ENCODE measurements around the gene AFAP1L1.
"Not testable (repeated sequence)": the region's sequence is repeated elsewhere in the genome, so short reads cannot be mapped to it uniquely, and the experiment has no call there.

Gene AFAP1L1

DNA sequence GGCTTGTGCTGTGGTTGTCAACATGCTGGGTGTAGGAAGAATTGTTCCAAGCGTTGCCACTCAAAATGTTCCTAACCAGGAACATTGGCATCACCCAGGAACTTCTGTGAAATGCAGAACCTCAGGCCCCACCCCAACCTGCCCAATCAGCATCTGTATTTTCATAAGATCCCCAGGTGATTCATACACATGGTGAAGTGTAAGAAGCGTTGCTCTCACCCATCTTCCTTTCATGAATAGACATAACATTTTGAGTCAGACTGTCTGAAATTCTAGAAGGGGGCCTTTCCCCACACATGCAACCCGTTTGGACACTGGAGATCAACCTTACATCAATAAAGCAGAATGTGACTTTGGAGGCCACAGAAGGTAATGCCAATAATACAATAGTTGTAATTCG, 9.3 kb upstream of the AFAP1L1 start:
- no peak for DNase-seq

DNA sequence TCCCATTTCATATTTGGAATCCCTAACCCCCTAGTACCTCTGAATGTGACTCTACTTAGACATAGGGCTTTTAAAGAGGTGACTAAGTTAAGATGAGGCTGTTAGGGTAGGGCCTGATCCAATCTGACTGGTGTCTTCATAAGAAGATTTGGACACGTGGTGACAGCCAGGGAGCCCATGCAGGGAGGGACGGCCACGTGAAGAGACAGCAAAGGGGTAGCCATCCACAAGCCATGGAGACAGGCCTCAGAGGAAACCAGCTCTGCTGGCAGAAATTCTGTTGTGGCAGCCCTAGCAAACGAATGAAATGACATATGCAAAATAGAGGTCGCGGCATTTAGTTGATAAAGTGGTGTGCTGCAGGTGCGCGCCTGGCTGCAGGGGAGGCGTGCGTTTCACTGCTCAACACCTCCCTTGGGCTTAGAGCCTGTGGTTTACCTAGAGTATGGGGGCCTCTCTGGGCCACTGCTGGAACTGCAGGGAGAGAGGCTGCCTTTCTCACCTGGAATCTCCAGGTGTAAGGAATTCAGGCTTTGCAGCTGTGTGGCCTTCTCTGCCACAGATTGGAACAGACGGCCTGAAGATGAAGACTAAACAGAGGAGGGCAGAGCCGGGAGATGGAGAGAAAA, 7.1 kb upstream of the AFAP1L1 start:
- peak; percentile 52 for DNase-seq

DNA sequence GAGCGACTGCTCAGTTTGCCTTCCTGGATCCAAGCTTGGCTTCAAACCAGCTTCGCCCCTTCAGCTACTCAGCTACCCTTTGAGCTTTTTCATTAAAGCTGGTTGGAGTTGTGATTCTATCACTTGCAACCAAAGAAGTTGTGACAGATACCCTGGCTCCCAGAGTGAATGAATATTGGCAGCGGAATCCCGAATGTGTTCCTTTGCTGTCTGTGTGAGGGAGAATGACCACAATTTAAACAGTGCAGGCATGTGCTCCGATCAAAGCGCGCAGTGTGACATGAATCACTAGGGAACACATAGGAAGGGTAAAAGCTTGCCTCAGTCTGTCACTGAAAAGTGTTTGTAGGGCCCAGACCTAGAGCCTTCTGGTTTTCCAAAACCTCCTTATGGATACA, 6.6 kb upstream of the AFAP1L1 start:
- DNase-seq = no peak

DNA sequence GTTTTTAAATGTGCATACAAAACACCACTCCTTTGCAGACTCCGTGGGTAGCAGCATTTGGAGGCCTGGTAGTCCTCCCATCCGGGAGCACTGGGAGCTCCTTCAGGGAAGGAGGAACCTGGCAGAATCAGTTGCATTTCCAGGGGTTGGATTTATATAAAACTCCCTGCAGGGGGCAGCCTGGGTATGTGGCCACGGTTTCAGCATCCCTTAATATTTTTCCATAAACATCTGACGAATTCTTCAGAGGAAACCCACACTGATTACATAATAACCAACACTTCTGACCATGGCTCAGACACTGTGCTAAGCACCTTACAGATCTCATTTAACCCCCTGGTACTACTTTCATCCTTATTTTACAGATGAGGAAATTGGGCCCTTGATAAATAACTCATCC, 6.1 kb upstream of the AFAP1L1 start:
- DNase-seq = no peak

DNA sequence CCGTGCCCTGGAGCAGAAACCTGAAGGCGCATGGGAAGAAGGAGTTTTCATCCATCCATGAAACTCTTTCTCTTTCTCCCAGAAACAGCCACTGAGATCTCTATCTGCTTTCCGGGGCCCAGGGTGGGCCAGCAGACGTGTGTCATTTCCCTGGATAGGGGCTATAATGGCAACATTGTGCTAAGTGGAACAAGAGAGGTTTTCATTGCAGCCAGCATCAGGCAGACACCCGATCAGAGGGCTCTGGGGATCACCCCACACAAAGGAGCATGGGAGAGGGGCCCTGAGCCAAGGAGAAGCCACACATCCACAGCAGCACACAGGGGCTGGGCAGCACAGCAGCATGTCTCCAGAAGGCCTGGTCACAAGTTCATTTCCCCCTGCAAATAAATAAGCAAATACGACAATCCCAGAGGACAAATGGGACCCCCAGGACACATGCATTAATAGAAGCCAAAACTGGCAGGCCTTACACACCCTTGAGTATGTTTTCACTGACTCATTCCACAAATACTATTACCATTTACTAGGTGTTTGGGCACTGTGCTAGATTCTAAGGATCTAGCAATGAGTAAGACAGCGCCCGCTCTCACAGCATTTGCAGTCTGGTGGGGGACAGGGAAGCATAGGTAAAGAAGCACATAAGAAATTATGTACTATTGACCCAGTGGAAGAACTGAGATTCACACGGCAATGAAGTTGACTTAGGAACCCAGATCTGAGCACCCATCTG, 4.3 kb upstream of the AFAP1L1 start:
- no peak for DNase-seq

DNA sequence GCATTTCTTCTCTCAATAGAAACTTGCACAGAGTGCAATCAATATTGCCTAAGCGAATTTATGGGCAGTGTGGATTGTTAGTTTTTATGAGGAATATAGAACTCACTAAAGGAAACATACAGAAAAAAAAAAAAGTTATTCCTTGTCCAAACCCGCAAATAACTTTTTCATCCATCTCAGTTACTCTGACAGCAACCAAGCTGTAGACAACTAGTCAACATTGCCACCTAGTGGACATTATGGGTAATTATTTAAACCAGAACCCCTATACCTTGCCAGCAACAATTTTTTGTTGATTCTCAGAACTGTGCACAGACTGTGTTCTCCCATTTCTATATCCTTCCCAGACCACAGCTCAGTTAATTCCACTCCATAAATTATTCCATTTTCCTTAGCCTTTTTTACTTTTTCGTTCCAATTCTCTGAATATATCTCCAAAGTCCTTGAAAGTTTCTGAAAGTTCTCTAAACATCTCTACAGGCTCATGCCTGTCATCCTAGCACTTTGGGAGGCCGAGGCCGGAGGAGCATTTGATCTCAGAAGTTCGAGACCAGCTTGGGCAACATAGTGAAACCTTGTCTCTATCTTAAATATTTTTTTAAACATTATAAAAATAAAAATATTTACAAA, 2.6 kb upstream of the AFAP1L1 start:
- DNase-seq = no peak

DNA sequence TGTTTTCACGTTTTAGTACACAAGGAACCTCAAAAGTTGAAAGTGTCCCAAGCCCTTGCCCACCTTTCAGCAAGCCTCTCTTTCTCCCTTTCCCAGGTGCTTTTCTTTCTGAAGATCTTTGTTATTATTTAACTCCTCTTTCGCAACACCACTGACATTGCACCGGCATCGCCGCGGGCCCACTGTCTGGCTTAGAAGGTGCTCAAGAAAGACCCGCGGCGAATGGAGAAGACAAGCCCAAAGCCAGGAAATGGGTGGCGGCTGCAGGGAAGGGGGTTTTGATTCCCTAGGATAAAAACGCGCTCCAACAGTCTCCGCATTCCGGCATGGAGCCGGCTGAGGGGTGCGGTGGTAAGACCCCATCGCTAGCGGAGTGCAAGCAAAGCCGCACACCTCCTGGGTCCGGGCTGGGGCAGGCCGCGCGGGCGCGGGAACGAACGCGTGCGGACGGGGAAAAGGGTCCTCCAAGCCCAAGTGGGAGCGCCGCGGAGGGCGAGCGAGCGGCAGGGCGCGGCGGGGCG, 404 bp upstream of the AFAP1L1 start:
- DNase-seq = no peak

DNA sequence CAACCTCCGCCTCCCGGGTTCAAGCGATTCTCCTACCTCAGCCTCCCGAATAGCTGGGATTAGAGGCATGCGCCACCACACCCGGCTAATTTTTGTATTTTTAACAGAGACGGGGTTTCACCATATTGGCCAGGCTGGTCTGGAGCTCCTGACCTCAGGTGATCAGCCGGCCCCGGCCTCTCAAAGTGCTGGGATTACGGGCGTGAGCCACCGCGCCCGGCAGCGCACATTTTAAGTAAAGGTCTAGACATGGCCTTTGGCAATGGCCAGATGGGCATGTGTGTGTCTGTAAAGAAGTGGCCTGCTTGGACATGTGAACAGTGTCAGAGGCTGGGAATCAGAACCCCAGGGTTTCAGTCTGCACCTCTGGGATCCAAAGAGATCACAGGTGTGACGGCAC, 1.1 kb downstream of the AFAP1L1 start:
- DNase-seq = not testable (repeated sequence)

DNA sequence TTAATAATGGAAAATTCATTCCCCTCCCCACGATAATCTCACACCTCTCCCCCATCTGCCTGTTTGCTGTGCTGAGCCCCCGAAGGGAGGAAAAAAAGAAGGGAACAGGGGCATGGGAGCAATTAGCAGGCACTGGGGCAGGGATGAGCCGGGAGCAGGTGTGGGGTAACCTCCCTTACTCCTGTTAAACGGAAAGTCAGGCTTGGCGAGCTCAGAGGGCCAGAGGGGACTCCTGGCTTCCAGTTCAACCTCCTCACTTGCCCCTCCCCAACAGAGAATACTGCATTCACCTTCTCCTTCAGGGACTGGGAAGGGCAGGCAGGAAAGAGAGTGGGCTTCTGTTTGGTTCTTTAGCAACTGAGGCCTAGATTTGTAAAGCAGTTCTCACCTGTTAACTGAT, 1.6 kb downstream of the AFAP1L1 start:
- no peak for DNase-seq

DNA sequence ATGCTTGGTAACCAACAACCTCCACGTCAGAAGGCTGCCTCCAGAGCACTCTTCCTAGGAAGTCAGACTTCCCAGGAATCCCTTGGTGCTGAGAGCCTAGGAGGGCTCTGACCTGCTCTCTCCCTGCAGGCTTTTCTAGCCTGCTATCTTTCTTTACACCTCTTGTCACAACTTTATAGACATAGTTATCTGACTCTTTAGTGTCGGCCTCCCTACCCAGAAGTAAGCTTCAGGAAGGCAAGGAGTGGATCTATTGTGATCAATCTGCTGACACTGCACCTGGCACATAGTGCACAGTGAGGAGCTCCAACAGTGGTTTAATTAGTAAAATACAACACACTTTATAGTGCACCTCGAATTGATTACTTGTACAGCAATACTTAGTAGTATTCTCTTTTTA, 2.3 kb downstream of the AFAP1L1 start:
- no peak for DNase-seq

DNA sequence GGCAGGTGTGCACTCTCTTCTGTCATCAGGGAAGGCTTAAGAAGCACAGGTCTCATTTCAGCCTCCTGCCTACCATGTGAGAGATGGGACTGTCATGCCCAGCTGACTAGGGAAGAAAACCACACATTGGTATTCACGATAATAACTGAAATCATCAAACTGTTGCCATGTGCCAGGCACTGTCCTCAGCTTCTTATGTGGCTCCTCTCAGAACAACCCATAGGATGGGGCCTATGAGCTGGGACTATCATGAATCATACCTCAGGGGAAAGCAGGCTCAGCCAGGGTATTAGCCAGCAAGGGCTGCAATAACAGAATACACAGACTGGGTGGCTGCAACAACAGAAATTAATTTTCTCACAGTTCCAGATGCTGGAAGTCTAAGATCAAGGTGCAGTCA, 3.3 kb downstream of the AFAP1L1 start:
- DNase-seq = no peak

DNA sequence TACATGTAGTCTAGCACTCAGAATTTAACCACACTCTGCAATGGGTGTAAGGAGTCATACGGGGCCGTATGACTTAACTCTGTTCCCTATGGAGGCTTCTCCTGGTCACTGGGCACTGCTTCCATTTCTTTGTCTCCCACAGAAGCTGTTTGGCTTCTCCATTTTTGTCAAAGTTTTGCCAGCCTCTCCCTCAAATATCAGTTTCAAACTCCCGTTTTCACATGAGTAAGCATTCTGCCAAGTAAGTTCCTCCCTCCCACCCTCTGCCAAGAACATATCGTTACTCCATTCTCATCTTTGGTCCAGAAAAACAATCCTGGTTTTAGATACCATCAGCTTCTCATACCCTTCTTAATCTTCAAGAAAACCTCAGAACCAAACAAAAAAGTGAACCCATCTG, 6.1 kb downstream of the AFAP1L1 start:
- DNase-seq = no peak

DNA sequence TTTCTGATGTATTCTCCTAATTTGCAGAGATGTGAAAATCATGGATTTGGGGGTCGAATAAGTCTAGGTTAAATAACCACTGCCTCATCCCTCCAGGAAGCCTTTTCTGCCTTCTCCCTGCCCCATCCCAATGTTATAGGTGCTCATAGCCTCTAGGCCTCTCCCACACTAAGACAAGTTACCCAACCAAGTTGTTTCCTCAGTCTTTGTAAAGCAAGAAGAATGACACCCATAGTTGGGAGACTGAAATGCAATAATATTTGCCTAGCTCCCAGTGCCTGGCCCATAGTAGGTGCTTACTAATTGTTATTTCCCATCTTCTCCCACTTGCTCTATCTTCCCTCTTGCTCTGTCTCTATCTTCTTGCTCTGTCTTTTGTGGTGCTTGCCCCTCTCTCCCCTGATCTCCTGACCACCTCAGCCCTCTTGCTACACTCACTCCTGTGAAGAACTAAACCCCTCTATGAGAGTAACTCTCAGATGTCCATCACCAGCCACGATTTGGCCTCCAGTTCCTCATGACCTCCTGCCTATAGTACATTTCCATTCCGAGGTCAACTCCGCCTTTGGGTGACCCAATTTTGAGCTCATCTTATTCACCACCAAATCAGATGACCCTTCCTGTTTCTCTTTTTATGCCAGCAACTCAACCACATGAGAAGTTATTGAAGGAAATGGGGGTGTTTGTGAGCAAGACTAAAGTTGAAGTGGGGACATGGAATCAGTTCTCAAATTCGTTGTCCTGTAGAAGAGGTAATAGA, 7.0 kb downstream of the AFAP1L1 start:
- DNase-seq = no peak

DNA sequence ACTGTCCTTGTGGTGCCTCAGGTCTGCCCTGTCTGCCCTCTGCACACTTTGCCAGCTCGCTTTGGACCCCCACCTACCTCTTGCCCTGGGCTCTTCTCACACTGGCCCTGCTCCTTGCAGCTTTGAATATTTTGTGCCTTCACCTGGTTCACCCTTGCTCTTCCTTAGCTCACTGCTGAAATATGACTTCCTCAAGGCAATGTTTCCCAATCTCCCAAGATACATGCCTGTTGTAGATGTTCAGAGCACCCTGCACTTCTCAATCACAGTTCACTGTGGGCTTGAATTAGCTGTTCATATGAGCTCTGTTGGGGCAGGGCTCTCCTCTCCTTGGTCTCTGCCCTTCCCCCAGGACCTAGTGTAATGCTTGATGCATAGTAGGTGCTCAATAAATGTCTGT, 8.0 kb downstream of the AFAP1L1 start:
- no peak for DNase-seq

DNA sequence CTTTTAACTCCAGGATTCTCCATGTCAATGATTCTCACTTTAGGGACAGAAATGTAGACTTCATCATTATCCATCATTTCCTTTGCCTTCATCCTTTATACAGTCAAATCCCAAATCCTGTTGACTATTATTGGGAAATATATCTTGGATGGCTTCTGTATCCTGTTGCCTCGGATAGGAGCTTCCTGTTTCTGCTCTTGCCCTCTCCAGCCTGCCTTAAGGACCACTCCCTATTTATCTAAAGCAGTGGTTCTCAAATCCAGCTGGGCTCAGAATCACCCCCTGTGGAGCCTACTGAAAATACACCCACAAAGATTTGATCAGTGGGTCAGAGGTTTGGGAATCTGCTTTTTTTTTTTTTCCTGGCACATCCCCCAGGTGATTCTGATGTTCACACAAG, 8.5 kb downstream of the AFAP1L1 start:
- DNase-seq = no peak

DNA sequence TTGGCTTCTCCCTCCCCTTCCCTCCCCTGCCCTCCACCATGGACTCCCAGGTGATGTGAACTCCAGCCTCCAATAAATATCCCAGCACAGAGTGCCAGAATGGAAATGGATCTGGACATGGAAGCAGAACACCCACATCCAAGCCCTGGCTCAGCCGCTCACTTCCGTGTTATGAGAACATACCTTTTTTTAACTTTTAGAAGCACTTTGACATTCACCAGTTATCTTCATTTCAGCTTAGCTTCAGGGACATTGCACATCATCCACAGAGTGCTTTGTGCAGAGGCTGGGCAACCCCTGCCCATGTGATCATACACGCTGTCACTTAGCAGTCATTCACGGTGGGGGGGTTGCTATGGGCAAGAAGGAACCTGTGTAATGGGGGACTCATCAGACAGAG, 9.1 kb downstream of the AFAP1L1 start:
- no peak for DNase-seq

DNA sequence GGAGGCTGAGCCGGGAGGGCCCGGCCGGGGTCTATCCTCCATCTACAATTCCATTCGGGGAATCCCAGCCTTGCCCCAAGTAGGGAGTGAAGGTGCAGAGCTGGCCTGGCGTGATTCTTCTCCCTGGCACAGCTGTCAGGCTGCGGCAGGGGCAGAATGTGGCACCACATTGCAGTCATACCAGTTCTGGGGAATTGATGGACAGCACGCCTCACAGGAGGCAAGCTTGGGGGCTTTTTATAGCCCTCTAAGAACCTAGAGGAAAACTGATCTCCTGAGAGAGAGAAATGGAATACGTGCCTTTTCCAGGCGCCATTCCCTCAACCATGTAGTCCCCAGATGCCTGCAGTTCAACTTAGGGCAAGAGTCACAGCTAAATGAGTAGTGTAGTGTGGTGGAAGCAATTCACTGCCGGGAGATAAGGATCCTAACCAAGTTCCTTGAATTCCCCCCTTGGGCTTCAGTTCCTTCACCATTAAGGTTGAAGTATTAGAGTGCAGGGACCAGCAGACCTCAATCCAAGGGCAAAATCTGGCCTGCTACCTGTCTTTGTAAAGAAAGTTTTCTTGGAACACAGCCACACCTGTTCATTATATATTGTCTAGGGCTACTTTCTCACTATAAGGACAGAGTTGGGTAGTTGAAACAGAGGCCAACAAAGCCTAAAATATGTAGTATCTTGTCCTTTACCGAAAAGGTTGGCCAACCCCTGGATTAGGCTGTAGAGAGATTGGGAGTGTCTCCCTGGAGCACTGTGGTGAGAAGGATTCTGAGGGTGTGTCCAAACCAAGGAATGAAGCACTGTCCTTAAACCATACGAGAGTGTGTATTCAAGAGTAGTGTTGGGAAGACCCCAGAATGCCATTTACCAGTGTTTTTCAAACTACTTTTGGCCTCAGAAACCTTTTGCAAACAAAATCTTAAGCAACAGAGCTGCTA, 10.6 kb downstream of the AFAP1L1 start:
- DNase-seq = no peak

DNA sequence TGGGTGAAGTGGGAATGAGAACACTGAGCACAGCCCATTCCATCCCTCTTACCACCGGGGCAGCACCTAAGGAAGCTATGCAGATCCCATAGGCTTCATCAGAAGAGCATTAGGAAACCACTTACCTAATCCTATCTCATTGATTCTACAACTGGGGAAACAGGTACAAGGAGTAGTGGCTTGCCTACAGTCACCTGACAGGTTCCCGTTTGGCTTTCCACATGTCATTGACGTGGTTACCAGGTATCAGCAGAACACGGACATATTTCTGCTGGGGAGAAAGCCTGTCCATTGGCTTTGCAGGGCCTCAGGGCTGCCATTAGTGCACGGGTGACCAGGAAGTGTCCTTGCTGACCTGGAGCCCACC, 11.3 kb downstream of the AFAP1L1 start:
- DNase-seq = no peak

DNA sequence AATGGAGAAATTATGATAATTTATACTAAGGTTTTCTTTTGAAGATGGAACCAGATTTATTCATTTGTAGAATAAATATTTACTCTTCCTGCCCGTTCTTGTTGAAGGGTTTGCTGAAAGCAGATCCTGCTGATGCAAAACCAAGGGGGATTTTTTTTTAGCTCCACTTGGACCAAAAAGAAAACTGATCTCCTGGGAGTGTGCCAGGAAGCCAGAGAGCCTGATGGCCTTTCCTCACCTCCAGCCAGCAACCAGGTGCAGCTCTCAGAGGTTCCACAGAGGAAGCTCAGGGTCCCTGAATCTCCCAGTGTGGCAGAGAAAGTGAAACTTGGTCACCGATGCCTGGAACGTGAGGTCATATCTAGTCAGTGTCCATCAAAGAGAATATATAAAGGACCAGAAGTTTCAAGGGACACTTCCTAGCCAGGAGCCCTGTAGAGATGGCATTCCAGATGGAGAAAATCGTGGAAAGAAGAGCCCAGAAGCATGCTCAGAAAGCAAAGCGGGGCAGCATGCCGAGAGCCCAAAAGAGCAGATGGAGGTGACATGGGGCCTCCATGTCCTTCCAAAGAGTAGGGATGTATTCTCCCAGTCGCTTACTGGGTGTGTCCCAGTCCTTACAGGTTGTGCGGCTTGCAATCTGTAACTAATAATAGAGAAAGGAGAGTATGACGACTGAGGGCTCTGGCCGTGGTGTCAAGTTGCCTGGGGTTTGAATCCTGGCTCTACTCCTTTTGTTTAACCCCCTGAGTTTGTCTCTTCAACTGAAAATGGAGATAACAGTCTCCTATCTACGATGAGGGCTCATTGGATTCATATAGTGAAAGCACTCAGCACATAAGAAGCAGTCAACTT, 12.2 kb downstream of the AFAP1L1 start:
- no peak for DNase-seq

DNA sequence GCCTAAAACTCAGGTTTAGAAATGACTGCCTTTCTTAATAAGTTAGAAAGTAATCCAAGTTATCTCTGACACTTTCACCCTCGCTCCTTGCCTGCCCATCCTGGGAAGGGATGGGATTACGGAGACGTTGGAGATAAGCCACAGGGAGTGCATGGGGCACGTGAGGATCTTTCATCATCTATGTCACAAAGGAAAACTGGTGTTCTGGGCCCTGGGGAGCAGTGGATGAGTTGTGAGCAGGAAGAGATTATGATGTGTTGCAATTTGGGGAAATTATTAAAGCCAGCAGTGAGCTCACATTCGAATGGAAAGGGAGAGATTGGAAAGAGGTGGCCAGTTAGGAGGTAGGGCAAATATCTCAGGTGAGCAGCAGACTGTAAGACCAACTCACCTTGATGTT, 12.8 kb downstream of the AFAP1L1 start:
- DNase-seq = no peak

DNA sequence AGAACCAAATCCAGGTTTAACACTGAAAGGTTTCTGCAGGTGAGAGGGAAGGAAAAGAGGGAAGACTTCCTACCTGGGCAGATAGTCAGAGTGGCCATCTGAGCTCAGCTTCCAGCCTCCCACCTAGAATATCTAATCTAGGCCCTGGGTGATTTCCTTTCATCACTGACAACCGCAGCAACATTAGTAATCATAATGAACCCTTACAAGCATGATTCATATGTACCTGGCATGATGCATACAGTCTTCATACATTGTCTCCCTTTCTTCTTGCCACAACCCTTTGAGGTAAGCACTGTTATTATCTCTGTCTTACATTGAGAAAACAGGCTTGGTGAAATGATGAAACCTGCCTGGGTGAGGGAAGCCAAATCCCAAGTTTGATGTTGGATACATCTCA, 13.5 kb downstream of the AFAP1L1 start:
- no peak for DNase-seq

Data from T-helper 9 cell (primary cell).